CD4-positive, CD25-positive, alpha-beta regulatory T cell (primary cell): ENCODE measurements around the gene METTL26. TPM values are rescaled to one million over a fixed set of nuclear protein-coding genes. Genes with fewer than 3 reads are reported as not detected.

ENCODE experiments used
- ATAC-seq, 2 donors: fragments of 150-1000 bp; cut with Tn5 transposase; one replicate each; pipeline ENCODE4 v1.10.0; 2021; ENCODE audit warnings: low read depth in 2 of 2, moderate number of reproducible peaks in 2 of 2, moderate library complexity in 1 of 2
- DNase-seq, 3 donors: peaks; one replicate each; pipeline versions ENCODE4 v3.0.0 to v3.0.0-alpha.2; 2012 to 2022; ENCODE audit warnings: mixed read lengths in 1 of 3
- H3K27ac ChIP-seq: one replicate; pipeline ENCODE4 v1.7.0; 2013; ENCODE audit warnings: mild to moderate bottlenecking, low read length; ENCODE audit not compliant: insufficient read depth, poor library complexity, severe bottlenecking
- H3K27me3 ChIP-seq: one replicate; pipeline ENCODE4 v1.7.0; 2013; ENCODE audit warnings: low read length; ENCODE audit not compliant: control insufficient read depth, insufficient read depth
- H3K36me3 ChIP-seq: one replicate; pipeline ENCODE4 v1.7.0; 2013; ENCODE audit warnings: mild to moderate bottlenecking, low read length, moderate library complexity; ENCODE audit not compliant: control insufficient read depth, insufficient read depth
- H3K4me1 ChIP-seq: 2 replicates; pipeline ENCODE4 v1.7.0; 2013; ENCODE audit warnings: mild to moderate bottlenecking, low read length; ENCODE audit not compliant: insufficient read depth, control insufficient read depth, poor library complexity, severe bottlenecking
- H3K4me3 ChIP-seq: one replicate; pipeline ENCODE4 v1.7.0; 2013; ENCODE audit warnings: low read depth, mild to moderate bottlenecking, low read length, moderate library complexity
- H3K9me3 ChIP-seq, 2 experiments: 1 replicate in 1 of 2; 2 replicates in 1 of 2; pipeline ENCODE4 v1.7.0; 2013; ENCODE audit warnings: low read length in 2 of 2, mild to moderate bottlenecking in 1 of 2, moderate library complexity in 1 of 2; ENCODE audit not compliant: control insufficient read depth in 2 of 2
- H3K27ac Mint-ChIP-seq, 3 donors: one replicate each; pipeline ENCODE4 v1.8.0; 2020 to 2022; ENCODE audit warnings: mild to moderate bottlenecking in 3 of 3, mixed read lengths in 3 of 3, moderate library complexity in 2 of 3
- H3K27me3 Mint-ChIP-seq: one replicate; pipeline ENCODE4 v1.8.0; 2022; ENCODE audit warnings: mild to moderate bottlenecking, mixed read lengths
- H3K36me3 Mint-ChIP-seq: one replicate; pipeline ENCODE4 v1.8.0; 2020; ENCODE audit warnings: mixed read lengths
- H3K4me1 Mint-ChIP-seq, 4 donors: one replicate each; pipeline ENCODE4 v1.8.0; 2020 to 2022; ENCODE audit warnings: mixed read lengths in 4 of 4, mild to moderate bottlenecking in 1 of 4
- H3K4me3 Mint-ChIP-seq, 4 donors: one replicate each; pipeline ENCODE4 v1.8.0; 2020 to 2022; ENCODE audit warnings: mild to moderate bottlenecking in 4 of 4, mixed read lengths in 4 of 4, moderate library complexity in 3 of 4
- H3K9me3 Mint-ChIP-seq, 7 donors: one replicate each; pipeline ENCODE4 v1.8.0; 2020 to 2022; ENCODE audit warnings: mixed read lengths in 7 of 7, mild to moderate bottlenecking in 3 of 7, moderate library complexity in 2 of 7
- polyA plus RNA-seq, 4 donors: library from polyadenylated mRNA; unstranded; fragments of 300-500 nt; fragmentation: Illumina TruSeq; gene quantifications; one replicate each; pipeline ENCODE4 v1.2.3, GENCODE V29; 2021
- total RNA-seq: library from RNA; stranded (reverse); gene quantifications from one replicate; pipeline ENCODE4 v1.2.3, GENCODE V29; 2022

METTL26 gene
- total and polyA plus RNA-seq, 5 donors from 2014 or later: 45.3 to 133 (median 83.4) TPM

DNA sequence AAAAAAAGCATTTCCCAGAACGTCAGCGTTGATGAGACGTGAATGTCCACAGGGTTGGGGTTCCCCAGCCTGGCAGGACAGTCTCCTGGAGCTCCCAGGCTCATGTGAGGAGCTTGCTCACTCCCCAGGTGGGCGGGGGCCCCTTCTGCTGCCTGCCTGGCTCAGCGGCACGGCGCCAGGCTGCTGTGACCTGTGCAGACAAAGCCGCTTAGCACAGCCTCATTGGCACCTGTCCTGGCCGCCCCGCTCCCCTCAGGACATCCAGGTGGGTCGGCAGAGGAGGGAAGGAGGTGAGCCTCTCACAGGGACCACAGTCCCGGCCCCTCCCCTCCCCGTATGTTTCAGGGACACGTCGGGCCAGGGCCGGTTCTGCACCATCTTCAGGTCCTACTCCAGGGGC is 18.2 kb downstream of the METTL26 start:
- no peaks in the 10 kb centered on the region for H3K27me3 ChIP-seq
- no peak overlapping the region for H3K27ac Mint-ChIP-seq
- no peak overlapping the region for H3K27ac ChIP-seq
- ATAC-seq (no peak), DNase-seq (no peak)
- no peaks in the 10 kb centered on the region for H3K9me3 ChIP-seq
- no peaks in the 10 kb centered on the region for H3K27me3 Mint-ChIP-seq
- H3K4me1 ChIP-seq: no peaks in the 10 kb centered on the region
- peaks cover 8% of the 10 kb centered on the region for H3K36me3 Mint-ChIP-seq
- peaks cover 0 to 1% (median 0%) of the 10 kb centered on the region in 4 donors for H3K4me1 Mint-ChIP-seq
- no peak overlapping the region for H3K4me3 ChIP-seq
- H3K36me3 ChIP-seq: no peaks in the 10 kb centered on the region
- H3K9me3 Mint-ChIP-seq: no peaks in the 10 kb centered on the region
- H3K4me3 Mint-ChIP-seq: no peak overlapping the region

GRCh38 chr16:616733-617586 is 19.1 kb downstream of the METTL26 start:
- Histone ChIP-seq H3K4me1 (no peaks in the 10 kb centered on the region), H3K9me3 (no peaks in the 10 kb centered on the region), H3K4me3 (no peak overlapping the region), H3K27ac (no peak overlapping the region), H3K27me3 (no peaks in the 10 kb centered on the region), H3K36me3 (no peaks in the 10 kb centered on the region)
- DNase-seq (no peak), ATAC-seq (no peak)
- H3K27me3 Mint-ChIP-seq: no peaks in the 10 kb centered on the region
- no peaks in the 10 kb centered on the region for H3K9me3 Mint-ChIP-seq
- H3K4me1 Mint-ChIP-seq: peaks cover 0 to 1% (median 0%) of the 10 kb centered on the region in 4 donors
- H3K27ac Mint-ChIP-seq: peak overlapping the region in 1 of 3 donors; percentile 14
- H3K4me3 Mint-ChIP-seq: no peak overlapping the region
- H3K36me3 Mint-ChIP-seq: peaks cover 8% of the 10 kb centered on the region

DNA sequence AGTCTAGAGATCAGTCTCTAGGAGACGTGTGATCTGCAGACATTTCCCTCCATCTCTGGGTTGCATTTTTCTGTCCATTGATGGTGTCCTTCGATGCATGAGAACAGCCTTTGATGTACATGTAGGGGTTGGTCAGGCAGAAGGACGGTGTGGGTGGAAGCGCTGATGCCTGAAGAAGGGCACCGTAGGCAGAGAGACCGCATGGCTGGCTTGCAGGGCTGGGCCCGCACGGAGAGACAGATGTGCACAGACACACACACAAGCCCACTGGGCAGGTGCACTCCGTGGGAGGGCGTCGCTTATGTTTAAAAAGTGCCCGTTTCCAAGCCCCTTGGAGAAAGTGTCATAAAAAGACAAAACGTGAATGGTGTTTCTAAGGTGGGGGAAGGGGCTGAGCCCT is 21.0 kb downstream of the METTL26 start:
- no peaks in the 10 kb centered on the region for H3K27me3 Mint-ChIP-seq

GRCh38 chr16:610513-611381 is 25.4 kb downstream of the METTL26 start:
- H3K9me3 ChIP-seq: no peaks in the 10 kb centered on the region
- Mint-ChIP-seq H3K4me1 (peaks cover 3 to 13% (median 9%) of the 10 kb centered on the region in 4 donors), H3K27ac (peak overlapping the region in 1 of 3 donors; percentile 30), H3K9me3 (no peaks in the 10 kb centered on the region), H3K36me3 (peaks cover 8% of the 10 kb centered on the region), H3K27me3 (no peaks in the 10 kb centered on the region), H3K4me3 (peak overlapping the region in 1 of 4 donors; percentile 58)
- no peak overlapping the region for H3K4me3 ChIP-seq
- no peaks in the 10 kb centered on the region for H3K27me3 ChIP-seq
- no peak overlapping the region for H3K27ac ChIP-seq
- H3K4me1 ChIP-seq: no peaks in the 10 kb centered on the region
- ATAC-seq: peak in 1 of 2 donors; percentile 48
- no peaks in the 10 kb centered on the region for H3K36me3 ChIP-seq
- DNase-seq: peak; percentile 33 to 54 (median 50)

More for the DNA sequence above, 21.0 kb downstream of the METTL26 start:
- no peak overlapping the region for H3K27ac ChIP-seq
- no peak overlapping the region for H3K27ac Mint-ChIP-seq
- no peak overlapping the region for H3K4me3 Mint-ChIP-seq
- no peaks in the 10 kb centered on the region for H3K9me3 ChIP-seq
- H3K4me1 ChIP-seq: no peaks in the 10 kb centered on the region
- no peaks in the 10 kb centered on the region for H3K27me3 ChIP-seq
- H3K36me3 Mint-ChIP-seq: peaks cover 8% of the 10 kb centered on the region
- ATAC-seq: no peak
- H3K4me1 Mint-ChIP-seq: peaks cover 3 to 7% (median 4%) of the 10 kb centered on the region in 4 donors
- H3K36me3 ChIP-seq: no peaks in the 10 kb centered on the region
- no peaks in the 10 kb centered on the region for H3K9me3 Mint-ChIP-seq
- no peak overlapping the region for H3K4me3 ChIP-seq
- no peak for DNase-seq

DNA sequence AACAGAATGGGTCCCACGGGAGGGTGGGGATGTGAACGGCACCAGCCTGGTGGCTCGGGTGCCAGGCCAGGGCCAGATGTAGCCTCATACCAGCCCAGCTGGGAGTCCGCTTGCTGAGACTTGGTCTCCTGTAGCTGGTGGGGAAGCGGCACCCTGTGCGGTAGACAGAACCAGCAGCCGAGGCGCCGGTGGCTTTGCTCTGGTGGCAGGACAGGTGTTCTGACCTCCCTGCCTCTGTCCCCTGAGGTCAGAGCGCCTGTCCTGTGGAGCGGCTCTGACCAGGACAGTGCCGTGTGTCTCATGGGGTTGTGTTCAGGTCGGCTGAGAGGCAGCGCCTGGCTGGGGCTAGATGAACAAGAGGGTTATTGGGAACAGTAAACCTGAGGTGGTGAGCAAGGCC is 26.1 kb downstream of the METTL26 start:
- Histone ChIP-seq H3K27me3 (no peaks in the 10 kb centered on the region), H3K4me3 (no peak overlapping the region), H3K4me1 (no peaks in the 10 kb centered on the region), H3K9me3 (no peaks in the 10 kb centered on the region), H3K36me3 (no peaks in the 10 kb centered on the region), H3K27ac (no peak overlapping the region)
- peaks cover 3 to 13% (median 9%) of the 10 kb centered on the region in 4 donors for H3K4me1 Mint-ChIP-seq
- no peak overlapping the region for H3K4me3 Mint-ChIP-seq
- DNase-seq: no peak
- peaks cover 0 to 2% (median 0%) of the 10 kb centered on the region in 7 donors for H3K9me3 Mint-ChIP-seq
- ATAC-seq: no peak
- H3K36me3 Mint-ChIP-seq: peaks cover 8% of the 10 kb centered on the region
- no peaks in the 10 kb centered on the region for H3K27me3 Mint-ChIP-seq
- no peak overlapping the region for H3K27ac Mint-ChIP-seq

DNA sequence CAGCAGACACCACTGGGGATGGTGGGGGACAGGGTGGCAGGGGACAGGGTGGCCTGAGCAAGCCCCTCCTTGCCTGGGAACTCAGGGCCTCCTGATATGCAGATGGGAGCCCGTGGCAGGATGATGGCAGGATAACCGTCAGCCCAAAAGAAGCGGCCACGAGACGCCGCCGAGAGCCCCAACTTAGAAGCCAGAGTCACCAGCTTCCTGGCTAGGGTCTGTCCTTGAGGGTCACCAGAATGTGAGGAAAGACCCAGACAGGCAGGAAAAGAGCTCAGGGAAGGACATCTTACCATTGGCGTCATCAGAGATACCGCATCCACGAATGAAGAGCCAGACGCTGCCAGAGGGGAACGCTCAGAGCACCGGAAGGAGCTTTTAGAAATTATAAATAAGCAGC is 26.8 kb downstream of the METTL26 start:
- Mint-ChIP-seq H3K4me1 (peaks cover 3 to 13% (median 8%) of the 10 kb centered on the region in 4 donors), H3K27ac (peak overlapping the region in 2 of 3 donors; percentile 15 to 17), H3K36me3 (peaks cover 6% of the 10 kb centered on the region), H3K9me3 (peaks cover 0 to 5% (median 0%) of the 10 kb centered on the region in 7 donors), H3K27me3 (no peaks in the 10 kb centered on the region), H3K4me3 (no peak overlapping the region)
- Histone ChIP-seq H3K27me3 (no peaks in the 10 kb centered on the region), H3K4me3 (no peak overlapping the region), H3K27ac (no peak overlapping the region), H3K36me3 (no peaks in the 10 kb centered on the region), H3K9me3 (no peaks in the 10 kb centered on the region), H3K4me1 (no peaks in the 10 kb centered on the region)
- no peak for DNase-seq
- no peak for ATAC-seq

GRCh38 chr16:608019-608418 is 28.1 kb downstream of the METTL26 start:
- DNase-seq: peak in 1 of 3 donors; percentile 18
- H3K36me3 ChIP-seq: no peaks in the 10 kb centered on the region
- H3K4me1 ChIP-seq: no peaks in the 10 kb centered on the region
- Mint-ChIP-seq H3K4me3 (no peak overlapping the region), H3K27ac (no peak overlapping the region), H3K4me1 (peaks cover 3 to 18% (median 10%) of the 10 kb centered on the region in 4 donors), H3K36me3 (peaks cover 8% of the 10 kb centered on the region), H3K27me3 (no peaks in the 10 kb centered on the region), H3K9me3 (peaks cover 0 to 5% (median 0%) of the 10 kb centered on the region in 7 donors)
- no peak overlapping the region for H3K27ac ChIP-seq
- no peaks in the 10 kb centered on the region for H3K27me3 ChIP-seq
- no peak for ATAC-seq
- H3K9me3 ChIP-seq: no peaks in the 10 kb centered on the region
- H3K4me3 ChIP-seq: no peak overlapping the region
